Glomerular endothelial cell (primary cell): Measurements from ENCODE around the gene SLC25A46. TPM values are rescaled to one million over a fixed set of nuclear protein-coding genes. Genes with fewer than 3 reads are reported as not detected.
"Not testable (repeated sequence)": the region's sequence is repeated elsewhere in the genome, so short reads cannot be mapped to it uniquely, and the experiment has no call there.

Experiments used
- DNase-seq: peaks from one replicate; pipeline ENCODE4 v3.0.0-alpha.2; 2011; ENCODE audit warnings: low read depth, low spot score; ENCODE audit errors: extremely low read depth
- total RNA-seq: library from RNA; depleted of rRNA; stranded (reverse); fragments of >200 nt; gene quantifications from 2 replicates; pipeline ENCODE4 v1.2.3, GENCODE V29; 2015

Gene SLC25A46
- total RNA-seq: 38.3 and 39.6 TPM in 2 replicates

DNA sequence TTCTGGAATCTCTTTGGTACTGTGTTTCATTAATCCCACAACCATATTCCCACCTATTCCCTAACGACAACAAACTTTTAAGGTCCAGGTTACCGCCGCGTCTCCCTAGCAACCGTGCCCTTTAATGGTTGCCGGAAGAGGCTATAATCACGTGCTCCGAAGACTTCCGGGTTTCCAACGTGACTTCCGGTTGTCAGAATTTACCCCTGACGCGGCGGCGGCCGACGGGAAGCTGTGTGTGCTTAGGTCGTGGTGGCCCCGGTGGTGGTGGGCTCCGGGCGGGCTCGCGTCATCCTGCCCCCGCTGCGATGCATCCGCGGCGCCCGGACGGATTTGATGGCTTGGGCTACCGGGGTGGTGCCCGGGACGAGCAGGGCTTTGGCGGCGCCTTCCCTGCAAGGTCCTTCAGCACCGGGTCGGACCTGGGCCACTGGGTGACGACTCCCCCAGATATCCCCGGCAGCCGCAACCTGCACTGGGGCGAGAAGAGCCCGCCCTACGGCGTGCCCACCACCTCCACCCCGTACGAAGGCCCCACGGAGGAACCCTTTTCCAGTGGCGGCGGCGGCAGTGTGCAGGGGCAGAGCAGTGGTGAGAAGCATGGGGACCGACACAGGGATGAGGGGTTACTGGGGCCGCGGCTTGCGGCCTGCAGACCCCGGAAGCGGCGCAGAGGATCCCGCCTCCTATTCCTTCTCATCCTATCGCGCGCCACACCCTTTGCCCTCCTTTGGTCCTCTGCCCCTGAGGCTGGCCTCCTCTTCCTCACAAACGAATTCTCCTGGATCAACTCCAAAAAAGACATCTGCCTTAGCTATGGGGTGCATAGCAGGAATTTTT, at the start of gene SLC25A46:
SLC25A46 (plus strand) TSS at position 196 of the 840 bp plus-strand sequence; CDS start at position 309, 113 bp downstream.
- DNase-seq: peak; percentile 77

DNA sequence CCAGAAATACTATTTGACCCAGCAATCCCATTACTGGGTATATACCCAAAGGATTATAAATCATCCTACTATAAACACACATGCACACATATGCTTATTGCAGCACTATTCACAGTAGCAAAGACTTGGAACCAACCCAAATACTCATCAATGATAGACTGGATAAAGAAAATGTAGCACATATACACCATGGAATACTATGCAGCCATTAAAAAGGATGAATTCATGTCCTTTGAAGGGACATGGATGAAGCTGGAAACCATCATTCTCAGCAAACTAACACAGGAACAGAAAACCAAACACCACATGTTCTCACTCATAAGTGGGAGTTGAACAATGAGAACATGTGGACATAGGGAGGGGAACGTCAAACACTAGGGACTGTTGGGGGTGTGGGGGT, 48.2 kb upstream of the SLC25A46 start:
- not testable (repeated sequence) for DNase-seq

DNA sequence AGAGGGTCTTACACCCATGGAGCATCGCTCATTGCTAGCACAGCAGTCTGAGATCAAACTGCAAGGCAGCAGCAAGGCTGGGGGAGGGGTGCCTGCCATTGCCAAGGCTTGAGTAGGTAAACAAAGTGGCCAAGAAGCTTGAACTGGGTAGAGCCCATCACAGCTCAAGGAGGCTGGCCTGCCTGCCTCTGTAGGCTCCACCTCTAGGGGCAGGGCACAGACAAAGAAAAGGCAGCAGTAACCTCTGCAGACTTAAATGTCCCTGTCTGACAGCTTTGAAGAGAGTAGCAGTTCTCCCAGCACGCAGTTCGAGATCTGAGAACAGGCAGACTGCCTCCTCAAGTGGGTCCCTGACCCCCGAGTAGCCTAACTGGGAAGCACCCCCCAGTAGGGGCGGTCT, 46.1 kb upstream of the SLC25A46 start:
- not testable (repeated sequence) for DNase-seq

DNA sequence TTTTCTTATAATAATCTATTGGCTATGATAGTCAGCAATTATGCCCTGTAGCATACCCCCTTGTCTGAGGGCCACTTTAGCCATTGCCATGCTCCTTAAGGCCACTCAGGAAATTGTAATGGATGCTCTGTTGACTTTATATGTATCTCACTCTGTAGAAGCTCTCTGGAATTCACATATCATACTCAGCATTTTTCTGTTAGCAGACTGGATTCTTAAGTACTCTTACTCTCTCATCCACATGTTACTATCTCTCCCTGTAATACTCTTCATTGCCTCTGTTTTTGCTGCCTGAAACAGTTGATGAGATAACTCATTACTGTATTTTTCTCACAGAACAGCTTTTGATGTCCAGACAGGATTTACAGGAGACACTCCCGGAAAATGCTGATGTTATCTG, 36.5 kb upstream of the SLC25A46 start:
- DNase-seq: no peak

DNA sequence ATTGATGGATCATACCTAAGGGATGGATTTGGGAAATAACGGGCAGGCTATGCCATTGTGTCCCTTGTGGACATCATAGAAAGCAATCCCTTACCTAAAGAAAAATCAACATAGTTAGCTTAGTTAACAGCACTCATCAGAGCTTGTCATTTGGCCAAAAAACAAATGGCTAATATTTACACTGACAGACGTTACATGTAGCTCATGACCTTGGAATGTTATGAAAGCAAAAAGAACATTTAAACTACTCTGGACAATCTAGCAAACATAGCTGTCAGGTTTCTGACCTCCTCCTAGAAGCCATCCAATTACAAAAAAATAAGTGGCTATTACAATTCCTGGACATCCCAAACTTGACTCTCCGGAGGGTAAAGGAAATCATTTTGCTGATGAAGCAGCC, 36.1 kb upstream of the SLC25A46 start:
- no peak for DNase-seq

DNA sequence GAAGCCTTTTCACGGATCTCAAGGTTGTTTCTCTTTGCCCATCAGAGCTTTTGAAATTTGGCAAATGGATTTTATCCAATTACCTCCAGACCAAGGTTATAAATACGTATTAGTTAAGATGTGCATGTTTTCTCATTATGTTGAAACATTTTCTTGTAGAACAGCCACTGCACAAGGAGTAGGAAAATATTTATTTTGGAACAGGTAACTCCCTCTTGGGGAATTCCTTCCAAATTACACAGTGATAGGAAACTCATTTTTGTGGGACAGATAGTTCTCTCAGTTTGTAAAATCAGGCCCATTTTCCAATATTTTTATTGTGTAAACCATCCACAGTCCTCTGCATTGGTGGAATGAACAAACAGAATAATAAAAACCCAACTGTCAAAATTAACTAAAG, 35.3 kb upstream of the SLC25A46 start:
- DNase-seq: no peak

DNA sequence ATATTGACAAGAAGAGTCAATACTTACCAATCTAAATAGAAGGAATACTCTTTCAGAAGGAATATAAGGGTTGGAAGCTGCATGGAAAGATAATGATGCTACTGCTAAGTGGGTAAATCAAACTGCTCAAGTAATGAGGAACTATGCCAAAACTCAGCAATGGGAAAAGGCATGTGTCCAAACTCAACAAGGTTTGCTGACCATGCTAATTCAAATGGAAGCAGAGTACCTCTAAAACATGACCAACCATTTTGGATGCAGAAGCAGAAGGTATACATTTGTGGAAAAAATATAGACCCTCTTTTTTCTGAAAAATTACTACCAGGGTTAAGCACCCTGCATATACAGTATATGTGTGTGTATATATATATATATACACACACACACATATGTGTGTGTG, 33.5 kb upstream of the SLC25A46 start:
- DNase-seq: no peak

DNA sequence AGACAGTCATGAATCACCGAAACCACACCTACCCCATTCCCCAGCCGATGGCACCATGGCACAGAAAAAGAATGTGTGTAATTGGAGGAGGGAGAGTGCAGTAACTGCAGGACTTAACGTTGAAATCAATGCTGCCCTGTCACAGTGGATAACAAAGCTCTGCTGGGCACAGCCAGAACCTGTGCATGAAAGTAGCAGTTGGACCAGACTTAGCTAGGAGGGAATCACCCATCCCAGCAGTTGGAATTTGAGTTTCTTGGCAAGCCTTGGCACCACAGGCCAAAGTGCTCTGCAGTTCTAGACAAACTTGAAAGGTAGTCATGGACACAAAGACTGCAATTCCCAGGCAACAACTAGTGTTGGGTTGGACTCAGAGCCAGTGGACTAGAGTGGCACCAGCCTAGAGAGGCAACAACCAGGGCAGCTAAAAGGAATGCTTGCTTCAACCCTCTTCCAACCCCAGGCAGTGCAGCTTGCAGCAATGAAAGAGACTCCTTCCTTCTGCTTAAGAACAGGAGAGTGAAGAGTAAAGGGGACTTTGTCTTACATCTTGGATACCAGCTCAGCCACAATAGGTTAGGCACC, 31.5 kb upstream of the SLC25A46 start:
- no peak for DNase-seq

DNA sequence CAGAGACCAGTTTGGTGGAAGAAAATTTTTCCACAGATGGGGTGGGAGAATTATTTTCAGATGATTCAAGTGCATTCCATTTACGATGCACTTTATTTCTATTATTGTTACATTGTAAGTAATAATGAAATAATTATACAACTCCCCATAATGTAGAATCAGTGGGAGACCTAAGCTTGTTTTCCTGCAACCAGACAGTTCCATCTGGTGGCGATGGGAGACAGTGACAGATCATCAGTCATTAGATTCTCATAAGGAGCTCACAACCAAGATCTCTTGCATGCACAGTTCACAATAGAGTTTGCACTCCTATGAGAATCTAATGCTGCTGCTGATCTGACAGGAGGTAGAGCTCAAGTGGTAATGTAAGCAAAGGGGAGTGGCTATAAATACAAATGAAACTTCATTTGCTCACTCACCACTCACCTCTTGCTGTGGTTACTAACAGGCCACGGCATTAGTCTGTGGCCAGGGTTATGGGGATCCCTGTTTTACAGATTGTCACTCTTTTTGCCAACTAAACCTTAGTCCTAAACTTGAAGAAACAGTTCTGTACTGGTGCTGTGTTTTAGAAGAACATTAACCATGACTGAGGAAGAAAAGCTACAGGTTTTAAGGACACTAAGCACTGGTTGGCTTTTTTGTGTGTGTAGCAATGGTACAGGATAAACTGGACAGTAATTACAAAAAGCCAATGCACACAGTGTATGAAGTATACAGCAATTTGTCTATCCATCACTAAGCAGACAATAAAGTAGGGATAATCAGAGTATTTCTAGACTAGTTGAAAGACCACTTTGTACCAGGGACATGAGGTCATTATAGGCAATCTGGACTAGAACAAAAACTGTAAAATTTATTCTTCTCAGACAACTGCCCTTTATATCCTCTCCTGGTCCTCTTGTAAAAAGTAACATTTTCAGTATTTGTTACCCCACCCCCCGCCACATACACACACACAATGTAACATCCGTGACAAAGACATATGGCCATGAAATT, 22.3 kb upstream of the SLC25A46 start:
- DNase-seq: no peak

DNA sequence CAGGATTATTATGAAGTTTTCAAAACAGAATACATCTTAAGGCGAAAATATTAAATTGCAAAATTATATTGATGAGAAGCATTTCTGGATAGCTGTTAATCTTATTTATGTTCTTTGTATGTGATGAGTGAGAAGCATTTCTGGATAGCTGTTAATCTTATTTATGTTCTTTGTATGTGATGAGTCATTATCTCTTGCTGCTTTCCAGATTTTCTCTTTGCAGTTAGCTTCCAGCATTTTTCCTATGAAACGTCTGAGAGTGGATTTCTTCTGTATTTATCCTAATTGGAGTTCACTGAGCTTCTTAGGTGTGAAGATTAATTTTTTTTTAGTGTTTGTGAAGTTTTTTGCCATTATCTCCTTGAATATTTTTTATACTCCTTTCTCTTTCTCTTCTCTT, 20.5 kb upstream of the SLC25A46 start:
- DNase-seq: no peak

DNA sequence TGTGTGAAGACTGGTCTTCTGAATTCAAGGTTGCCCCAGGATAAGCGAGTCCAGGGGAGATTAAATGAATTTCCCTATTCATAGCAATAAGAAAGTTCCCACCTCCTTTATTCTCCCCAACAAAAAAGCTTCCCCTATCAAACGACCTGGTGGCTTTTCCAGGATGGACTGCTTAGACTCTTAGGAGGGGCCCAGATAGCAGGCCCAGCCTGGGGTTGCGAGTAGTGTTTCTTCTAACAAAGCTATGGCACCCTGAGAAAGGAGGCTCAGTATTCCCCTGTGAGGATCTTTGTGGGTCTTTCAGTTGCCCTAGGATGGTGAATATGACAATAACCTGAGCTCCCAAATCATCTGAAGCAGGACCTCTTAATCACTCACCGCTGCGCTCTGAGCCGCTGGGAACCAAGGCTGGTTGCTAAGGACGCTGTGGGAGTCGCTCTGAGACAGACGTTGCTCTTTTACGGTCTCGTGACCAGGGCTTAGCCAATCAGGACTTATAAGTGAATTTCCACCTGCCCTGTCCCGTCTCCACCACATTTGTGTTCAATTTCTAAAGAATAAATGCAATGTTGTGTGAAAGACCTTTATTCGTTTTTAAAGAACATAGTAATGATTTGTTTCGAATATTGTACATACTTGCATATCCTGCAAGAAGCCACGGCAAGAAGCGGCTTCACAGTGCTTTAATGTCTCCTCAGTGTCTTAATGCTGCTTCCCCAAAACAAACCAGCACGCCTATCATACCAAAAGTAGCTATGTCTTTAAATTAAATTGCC, 12.4 kb upstream of the SLC25A46 start, which contains the start of gene TMEM232:
TMEM232 (minus strand) TSS at position 423 of the 776 bp plus-strand sequence. CDS start 59,319 bp downstream, outside the sequence.
- DNase-seq: peak; percentile 33

DNA sequence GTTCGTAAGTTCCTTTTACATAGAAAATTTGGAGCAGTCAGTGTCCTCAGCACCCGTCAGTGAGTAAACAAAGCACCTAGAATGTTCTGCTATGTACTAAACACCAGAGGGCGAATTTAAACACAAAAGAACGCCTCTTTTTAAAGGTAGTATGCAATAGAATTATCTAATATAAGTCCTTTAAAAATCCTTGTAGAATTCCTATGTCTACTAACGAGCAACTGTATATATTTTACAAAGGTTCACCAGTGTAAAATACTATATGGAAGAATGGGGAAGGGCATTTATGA, 11.8 kb upstream of the SLC25A46 start:
- no peak for DNase-seq

DNA sequence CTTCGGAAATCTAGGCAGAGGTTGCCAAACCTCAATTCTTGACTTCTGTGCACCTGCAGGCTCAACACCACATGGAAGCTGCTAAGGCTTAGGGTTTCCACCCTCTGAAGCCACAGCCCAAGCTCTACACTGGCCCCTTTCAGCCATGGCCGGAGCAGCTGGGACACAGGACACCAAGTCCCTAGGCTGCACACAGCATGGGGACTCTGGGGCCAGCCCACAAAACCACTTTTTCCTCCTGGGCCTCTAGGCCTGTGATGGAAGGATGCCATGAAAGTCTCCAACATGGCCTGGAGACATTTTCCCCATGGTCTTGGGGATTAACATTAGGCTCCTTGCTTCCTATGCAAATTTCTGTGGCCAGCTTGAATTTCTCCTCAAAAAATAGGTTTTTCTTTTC, 7.3 kb upstream of the SLC25A46 start:
- not testable (repeated sequence) for DNase-seq

DNA sequence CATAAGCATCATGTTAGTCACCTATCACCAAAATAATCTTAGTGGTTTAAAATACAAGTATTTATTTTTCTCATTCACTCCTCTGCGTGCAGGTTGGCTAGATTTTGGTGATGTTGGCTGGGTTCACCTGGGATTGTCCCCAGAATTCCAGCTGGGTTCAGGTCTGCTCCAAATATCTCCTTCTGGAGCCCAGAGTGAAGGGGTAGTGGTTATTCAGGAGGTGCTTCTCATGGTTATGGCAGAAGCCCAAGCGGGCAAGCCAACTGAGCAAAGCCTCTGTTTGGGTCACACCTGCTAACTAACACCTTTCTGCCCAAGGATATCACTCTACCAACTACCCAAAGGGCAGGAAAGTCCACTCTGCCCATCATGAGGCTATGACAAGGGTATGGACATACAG, 4.7 kb upstream of the SLC25A46 start:
- DNase-seq: no peak

DNA sequence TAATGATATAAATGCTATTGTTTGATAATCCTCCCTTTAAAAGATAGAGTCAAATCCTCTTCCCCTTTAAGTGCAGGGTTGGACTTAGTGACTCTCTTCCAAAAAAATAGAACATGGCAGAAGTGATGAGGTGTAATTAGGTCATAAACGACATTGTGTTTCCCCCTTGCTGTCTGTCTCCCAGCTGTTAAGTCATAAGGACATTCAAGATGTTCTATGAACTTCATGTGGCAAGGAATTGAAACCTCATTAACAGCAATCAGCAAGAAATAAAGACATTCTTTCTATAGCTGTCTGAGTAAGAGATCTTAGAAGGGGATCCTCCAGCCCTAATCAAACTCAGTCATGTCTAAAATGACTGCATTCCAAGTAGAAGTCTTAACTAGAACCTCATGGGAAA, 3.3 kb upstream of the SLC25A46 start:
- DNase-seq: no peak

DNA sequence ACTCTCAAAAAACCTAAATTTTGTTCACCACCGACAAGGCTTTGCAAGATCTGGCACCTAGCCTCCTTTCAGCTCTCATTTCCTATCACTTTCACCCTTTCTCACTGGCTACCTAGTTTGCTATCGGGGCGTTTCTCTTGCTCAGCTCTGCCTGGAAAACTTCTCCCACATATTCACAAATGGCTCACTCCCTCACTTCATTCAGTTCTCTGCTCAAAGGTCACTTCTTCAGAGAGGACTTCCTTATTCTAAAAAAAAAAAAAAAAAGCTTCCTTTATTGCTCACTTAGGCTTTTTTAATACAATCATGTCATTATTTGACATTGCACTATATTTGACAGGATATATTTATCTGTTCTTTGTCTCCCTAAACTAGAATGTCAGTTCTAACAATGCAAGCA, 2.1 kb upstream of the SLC25A46 start:
- no peak for DNase-seq

DNA sequence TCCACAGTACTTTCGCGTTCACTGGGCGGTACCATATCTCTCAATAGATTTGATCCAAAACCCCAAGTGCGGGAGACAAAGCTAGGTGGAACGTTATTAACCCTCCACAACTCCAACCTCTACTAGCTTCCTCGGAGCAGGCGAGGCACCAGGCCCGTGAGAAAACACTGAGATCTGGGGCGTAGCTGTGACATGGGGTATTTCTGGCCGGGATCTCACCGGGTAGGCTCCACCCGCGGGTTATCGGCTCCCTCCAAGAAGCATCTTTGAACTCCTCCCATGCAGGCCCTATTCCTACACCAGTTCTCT, 350 bp upstream of the SLC25A46 start:
- DNase-seq: no peak

DNA sequence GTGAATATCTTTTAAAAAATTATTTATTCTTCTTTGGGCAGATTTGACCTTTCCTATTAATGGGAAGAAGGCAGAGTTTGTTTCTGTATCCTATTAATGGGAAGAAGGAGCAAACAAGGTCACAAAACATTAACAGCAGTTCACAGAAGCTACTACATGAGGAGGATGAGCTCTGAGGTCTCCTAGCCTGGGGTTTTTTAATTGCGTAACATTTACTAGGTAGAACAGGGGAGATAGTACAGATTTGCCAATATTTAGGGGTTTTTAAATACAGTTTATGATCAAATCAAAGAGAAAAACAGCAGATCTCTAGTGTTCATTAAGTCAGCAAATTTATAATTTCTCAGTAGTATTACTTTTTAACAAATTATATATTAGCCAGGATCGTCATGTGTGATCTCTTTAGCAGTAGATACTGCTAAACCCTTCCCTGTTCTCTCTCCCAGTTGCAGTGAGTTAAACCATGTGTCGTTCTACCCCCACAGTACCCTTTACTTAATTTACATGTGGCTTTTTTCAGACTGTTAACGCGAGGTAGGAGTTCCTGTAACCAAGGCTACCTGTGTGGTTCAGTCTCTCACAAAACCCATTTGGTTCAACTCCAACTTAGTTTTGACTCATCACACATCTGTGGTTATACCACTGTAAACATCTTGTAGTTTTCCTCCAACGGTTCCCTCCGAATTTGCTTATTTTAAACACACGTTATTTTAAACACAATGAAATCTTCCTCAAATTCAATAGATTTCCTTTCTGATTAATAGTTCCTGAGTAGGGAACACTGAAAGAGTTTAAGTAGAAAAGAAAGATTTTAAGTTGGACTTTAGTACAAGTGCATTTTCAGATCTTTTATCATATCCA, 13.3 kb downstream of the SLC25A46 start:
- DNase-seq: no peak

DNA sequence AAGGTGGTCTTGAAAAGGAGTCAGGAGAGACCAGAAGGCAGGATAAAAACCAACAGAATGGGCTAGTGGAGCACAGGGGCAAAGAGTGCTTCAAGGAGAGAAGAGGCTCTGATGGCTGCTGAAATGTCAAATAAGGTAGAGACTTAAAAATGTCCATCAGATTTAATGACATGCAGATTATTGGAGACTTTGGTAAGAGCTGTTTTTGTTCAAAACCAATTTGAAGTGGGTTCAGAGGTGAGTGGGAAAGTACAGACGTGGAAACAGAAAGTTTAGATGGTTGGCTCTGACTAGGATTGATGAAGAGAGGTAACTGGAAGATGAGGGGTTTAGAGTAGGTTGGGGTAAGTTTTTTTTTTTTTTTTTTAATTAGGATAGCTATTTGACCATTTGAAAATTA, 14.1 kb downstream of the SLC25A46 start:
- no peak for DNase-seq

DNA sequence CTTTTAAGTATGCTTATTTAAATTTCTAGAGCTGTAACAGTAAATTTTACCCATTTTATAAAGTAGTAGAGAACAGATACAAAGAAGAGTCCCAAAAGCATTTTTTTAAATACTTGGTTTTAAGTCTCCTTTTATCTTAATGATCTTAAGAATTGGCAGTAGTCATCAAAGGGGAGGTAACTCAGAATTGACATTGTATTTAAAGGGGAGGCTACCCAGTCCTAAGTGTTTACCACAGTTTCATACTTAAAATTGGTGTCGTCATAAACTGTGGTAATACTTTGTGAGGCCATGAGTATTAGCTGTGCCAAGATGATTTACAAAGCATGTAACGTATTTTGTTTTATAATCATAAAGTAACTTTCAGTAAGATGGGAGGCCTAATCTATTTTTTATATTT, 14.8 kb downstream of the SLC25A46 start:
- no peak for DNase-seq
